Measurements from ENCODE around the gene RGS6.

DNA sequence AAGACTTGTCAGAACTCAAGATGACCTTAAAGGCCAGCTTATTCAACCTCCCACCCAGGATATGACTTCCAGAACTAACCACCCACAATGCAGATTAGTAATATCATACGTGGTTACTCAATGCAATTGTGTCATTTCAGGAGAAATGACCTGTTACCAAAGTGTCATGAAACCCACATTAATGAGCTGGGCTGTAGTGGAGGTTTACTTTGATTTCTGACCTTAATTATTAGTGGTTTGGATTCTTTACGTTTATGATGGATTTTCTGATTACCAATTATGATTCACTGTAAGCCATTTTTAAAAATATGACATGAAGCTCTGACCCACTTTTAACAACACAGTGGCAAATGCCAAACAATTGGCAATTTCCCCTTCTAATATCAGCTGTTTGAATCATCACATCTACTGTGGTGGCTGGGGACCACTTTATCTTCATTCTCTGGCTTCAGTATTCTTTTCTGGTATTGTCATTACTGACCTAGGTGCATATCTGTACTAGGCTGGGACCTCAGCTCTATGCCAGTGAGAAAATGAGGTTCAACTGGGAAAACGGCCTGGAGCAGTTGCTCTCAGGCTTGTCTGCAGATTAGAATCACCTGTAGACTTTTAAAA lies 223.3 kb downstream of the RGS6 start:
- TF ChIP-seq, protein P1, sequence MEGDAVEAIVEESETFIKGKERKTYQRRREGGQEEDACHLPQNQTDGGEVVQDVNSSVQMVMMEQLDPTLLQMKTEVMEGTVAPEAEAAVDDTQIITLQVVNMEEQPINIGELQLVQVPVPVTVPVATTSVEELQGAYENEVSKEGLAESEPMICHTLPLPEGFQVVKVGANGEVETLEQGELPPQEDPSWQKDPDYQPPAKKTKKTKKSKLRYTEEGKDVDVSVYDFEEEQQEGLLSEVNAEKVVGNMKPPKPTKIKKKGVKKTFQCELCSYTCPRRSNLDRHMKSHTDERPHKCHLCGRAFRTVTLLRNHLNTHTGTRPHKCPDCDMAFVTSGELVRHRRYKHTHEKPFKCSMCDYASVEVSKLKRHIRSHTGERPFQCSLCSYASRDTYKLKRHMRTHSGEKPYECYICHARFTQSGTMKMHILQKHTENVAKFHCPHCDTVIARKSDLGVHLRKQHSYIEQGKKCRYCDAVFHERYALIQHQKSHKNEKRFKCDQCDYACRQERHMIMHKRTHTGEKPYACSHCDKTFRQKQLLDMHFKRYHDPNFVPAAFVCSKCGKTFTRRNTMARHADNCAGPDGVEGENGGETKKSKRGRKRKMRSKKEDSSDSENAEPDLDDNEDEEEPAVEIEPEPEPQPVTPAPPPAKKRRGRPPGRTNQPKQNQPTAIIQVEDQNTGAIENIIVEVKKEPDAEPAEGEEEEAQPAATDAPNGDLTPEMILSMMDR (IDR thresholded peaks at IDR 0.05): no peak
- TF ChIP-seq POLR2A (IDR thresholded peaks at IDR 0.05): no peak
